Measurements from ENCODE around the gene C16orf90.

DNA sequence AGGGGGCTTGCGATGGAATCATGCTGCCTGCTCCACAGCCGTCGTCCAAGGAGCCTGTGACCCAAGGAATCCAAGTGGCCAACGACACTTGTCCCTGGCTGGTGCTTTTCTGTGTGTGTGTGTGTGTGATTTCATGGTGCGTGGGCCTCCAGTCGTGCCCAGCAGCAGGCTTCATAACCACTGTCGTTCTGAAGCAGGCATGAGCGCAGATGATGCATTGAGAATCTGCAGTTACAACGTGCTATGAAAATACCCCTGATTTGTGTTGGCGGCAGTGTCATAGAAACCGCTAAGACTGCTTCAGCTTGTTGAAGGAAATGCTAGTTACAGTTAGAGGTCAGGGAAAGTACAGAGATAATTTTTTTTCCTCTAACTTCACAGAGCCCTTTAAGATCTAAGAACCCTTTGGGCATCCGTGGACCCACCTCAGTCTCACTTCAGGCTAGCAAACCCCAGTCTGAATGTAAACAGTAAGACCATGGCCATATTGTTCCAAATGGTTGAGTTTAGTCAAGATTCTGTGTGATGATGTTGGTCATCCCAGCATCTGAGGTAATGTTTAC is 15.6 kb downstream of the C16orf90 start:
- TF ChIP-seq, protein P1, sequence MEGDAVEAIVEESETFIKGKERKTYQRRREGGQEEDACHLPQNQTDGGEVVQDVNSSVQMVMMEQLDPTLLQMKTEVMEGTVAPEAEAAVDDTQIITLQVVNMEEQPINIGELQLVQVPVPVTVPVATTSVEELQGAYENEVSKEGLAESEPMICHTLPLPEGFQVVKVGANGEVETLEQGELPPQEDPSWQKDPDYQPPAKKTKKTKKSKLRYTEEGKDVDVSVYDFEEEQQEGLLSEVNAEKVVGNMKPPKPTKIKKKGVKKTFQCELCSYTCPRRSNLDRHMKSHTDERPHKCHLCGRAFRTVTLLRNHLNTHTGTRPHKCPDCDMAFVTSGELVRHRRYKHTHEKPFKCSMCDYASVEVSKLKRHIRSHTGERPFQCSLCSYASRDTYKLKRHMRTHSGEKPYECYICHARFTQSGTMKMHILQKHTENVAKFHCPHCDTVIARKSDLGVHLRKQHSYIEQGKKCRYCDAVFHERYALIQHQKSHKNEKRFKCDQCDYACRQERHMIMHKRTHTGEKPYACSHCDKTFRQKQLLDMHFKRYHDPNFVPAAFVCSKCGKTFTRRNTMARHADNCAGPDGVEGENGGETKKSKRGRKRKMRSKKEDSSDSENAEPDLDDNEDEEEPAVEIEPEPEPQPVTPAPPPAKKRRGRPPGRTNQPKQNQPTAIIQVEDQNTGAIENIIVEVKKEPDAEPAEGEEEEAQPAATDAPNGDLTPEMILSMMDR (IDR thresholded peaks at IDR 0.05; ENCODE audit: insufficient read depth, low read length, poor library complexity, severe bottlenecking) = no peak
- TF ChIP-seq EZH2phosphoT487 (conservative IDR thresholded peaks at IDR 0.05; ENCODE audit: low read length) = no peak
